AG04449 (cell line): ENCODE data around the gene GTF2A1.

ENCODE experiments used
- CTCF ChIA-PET: fragments of 350-600 bp; formaldehyde crosslinking; extraction: SDS; loops from one replicate; lab custom pipeline; 2021; ENCODE audit warnings: antibody characterized with exemption; lab: Yijun Ruan, JAX
- POLR2A ChIA-PET: fragments of 400-600, 350-600 bp; formaldehyde crosslinking; extraction: SDS; loops from one replicate; lab custom pipeline; 2020; ENCODE audit warnings: antibody characterized with exemption, inconsistent platforms; lab: Yijun Ruan, JAX
- DNase-seq: peaks from one replicate; pipeline ENCODE4 v3.0.0-alpha.2; 2010; ENCODE audit warnings: low read depth, low spot score
- H3K4me3 ChIP-seq: 2 replicates; pipeline ENCODE4 v1.5.1; 2011; ENCODE audit warnings: low read depth, mild to moderate bottlenecking, control low read depth, low read length
- TF ChIP-seq, protein P1 (sequence below): IDR thresholded peaks from one replicate; pipeline ENCODE4 v1.5.1; 2011; ENCODE audit warnings: mild to moderate bottlenecking, moderate library complexity, low read length, control low read depth, inconsistent platforms; ENCODE audit not compliant: insufficient read depth; ENCODE audit errors: missing control alignments

Gene GTF2A1

DNA sequence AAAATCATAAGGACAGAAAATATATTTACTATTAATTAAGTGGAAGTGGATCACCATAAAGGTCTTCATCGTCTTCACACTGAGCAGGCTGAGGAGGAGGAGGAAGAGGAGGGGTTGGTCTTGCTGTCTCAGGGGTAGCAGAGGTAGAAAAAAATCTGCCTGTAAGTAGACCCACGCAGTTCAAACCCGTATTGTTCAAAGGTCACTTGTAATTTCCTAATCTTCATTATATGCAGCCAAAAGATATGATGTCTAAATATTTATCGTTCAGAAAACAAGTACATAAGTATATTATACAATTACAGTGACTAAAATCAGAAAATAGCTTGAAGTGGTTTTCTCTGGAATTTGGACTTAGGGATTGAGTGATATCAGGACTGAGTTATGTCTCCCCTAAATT, 72.1 kb downstream of the GTF2A1 start:
- no peak for DNase-seq
- ChIA-PET POLR2A (no interaction called here), CTCF (no interaction called here)
- TF ChIP-seq, protein P1, sequence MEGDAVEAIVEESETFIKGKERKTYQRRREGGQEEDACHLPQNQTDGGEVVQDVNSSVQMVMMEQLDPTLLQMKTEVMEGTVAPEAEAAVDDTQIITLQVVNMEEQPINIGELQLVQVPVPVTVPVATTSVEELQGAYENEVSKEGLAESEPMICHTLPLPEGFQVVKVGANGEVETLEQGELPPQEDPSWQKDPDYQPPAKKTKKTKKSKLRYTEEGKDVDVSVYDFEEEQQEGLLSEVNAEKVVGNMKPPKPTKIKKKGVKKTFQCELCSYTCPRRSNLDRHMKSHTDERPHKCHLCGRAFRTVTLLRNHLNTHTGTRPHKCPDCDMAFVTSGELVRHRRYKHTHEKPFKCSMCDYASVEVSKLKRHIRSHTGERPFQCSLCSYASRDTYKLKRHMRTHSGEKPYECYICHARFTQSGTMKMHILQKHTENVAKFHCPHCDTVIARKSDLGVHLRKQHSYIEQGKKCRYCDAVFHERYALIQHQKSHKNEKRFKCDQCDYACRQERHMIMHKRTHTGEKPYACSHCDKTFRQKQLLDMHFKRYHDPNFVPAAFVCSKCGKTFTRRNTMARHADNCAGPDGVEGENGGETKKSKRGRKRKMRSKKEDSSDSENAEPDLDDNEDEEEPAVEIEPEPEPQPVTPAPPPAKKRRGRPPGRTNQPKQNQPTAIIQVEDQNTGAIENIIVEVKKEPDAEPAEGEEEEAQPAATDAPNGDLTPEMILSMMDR = no peak
- no peak overlapping the region for H3K4me3 ChIP-seq

DNA sequence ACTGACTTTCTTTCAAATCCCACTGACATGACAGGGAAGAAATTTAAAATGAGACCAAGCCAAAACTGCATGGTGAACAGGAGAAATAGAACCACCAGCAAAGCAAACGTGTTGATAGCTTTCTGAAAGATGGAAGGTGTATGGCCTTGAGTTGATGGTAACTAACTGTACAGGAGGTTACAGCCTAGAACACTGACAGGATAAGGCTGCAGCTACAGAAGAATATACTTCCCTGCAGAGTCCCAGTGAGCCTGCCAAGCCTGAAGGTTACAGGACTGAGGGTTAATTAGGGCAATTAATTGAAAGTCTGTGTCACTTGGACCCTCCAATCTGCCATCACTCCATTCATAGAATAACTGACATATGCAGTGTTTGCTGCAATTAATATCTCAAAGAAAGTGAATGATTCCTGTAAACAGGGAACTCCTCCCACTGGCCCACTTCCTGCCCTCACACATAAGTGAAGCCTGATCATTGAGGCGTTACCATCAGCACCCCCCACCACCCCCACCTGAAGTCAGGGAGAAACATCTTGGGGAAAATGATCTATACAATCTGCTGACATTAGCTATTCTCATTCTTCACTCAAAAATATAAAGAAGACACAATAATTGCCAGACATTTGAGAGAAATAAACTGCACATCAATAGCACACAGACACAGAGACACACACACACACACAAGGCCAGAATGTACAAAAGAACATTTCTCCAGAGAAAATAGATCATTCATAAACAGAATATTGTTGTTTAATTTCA, 73.4 kb downstream of the GTF2A1 start:
- no peak overlapping the region for H3K4me3 ChIP-seq
- ChIA-PET POLR2A (no interaction called here), CTCF (no interaction called here)
- no peak for DNase-seq
- TF ChIP-seq, protein P1 = no peak

DNA sequence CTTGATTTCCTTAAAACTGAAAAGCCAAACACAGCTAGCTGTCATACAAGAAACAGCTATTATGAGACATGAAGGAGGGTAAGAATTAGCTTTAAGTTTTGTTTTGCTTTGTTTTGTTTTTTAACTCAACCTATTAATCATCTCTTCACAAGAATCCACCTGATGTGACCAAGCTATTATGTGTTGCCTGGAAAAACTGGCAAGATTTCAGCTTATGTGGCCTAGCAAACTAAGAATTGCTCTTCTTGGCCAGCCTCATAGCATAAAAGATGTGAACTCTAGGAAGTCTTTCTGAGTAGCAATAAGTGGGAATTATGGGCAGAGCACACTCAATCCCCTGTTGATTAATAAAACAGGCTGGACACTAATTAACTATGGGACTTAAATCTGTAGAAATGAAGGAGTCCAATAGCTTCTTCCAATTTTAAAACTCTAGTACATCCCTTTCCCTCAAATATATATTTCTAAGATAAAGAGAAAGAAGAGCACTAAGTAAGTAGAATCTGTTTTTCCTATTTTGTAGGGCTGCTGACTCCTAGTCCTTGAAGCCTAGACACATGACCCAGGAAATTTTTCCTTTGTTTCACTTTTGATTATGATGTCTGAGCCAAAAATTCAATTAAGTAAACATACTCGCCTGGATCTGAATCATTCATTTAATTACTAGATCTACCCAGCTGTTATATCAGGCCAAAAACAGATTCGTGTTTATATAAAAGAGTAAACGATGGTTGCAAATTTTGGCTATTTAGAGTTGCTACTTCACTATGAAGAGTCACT, 75.7 kb downstream of the GTF2A1 start:
- no peak overlapping the region for H3K4me3 ChIP-seq
- no peak for DNase-seq
- ChIA-PET POLR2A (no interaction called here), CTCF (interaction anchor here (0.8 kb wide), 1 partner anchor 26 kb away, joined by 3 read pairs; no protein-coding TSS in a partner anchor)
- TF ChIP-seq, protein P1 = no peak

DNA sequence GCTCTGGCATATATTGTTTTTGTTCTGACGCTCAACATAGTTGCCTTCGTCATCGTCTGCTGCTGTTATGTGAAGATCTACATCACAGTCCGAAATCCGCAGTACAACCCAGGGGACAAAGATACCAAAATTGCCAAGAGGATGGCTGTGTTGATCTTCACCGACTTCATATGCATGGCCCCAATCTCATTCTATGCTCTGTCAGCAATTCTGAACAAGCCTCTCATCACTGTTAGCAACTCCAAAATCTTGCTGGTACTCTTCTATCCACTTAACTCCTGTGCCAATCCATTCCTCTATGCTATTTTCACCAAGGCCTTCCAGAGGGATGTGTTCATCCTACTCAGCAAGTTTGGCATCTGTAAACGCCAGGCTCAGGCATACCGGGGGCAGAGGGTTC, 77.0 kb downstream of the GTF2A1 start:
- ChIA-PET POLR2A (no interaction called here), CTCF (no interaction called here)
- no peak for DNase-seq
- no peak overlapping the region for H3K4me3 ChIP-seq
- TF ChIP-seq, protein P1 = no peak

DNA sequence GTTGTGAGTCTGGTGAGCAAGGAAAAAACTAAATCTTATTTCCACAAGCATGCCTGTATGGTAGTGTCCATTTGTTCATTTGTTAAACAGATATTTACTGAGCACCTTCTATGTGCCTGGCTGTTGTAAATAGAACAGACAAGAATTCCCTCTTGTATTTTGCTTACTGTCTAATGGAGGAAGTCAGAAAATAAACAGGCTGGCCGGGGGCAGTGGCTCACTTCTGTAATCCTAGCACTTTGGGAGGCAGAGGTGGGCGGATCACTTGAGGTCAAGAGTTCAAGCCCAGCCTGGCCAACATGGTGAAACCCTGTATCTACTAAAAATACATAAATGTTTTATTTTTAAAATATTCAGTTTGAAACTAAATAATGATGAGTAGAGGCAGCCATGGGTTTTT, 79.3 kb downstream of the GTF2A1 start:
- H3K4me3 ChIP-seq = no peak overlapping the region
- no peak for DNase-seq
- CTCF ChIA-PET = no interaction called here
- POLR2A ChIA-PET = interaction anchor here (0.6 kb wide), 1 partner anchor 134 kb away, joined by 3 read pairs; no protein-coding TSS in a partner anchor
- TF ChIP-seq, protein P1 = no peak

DNA sequence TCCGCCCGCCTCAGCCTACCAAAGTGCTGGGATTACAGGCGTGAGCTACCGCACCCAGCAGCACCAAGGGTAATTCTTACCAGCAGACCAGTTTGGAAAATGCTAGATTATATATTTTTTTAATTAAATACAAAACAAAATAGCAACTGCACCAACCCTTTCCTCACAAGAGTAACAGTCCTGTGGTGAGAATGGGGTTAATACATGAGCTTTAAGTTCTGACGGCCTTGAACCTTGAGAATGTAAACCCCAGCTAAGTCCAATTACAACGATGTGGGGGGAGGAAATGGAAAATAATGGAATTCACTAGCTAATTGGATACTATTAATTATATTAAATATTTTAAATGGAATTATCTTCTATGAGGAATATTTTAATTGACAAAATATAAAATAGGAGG, 82.3 kb downstream of the GTF2A1 start:
- TF ChIP-seq, protein P1 = no peak
- POLR2A ChIA-PET = no interaction called here
- no peak overlapping the region for H3K4me3 ChIP-seq
- CTCF ChIA-PET = no interaction called here
- no peak for DNase-seq
